GM23248 (cell line): ENCODE measurements around the gene TSPAN9. TPM values are rescaled to one million over a fixed set of nuclear protein-coding genes. Genes with fewer than 3 reads are reported as not detected.

Source experiments
- DNase-seq: peaks from one replicate; pipeline ENCODE4 v3.0.0-alpha.2; 2015
- H2AFZ ChIP-seq: fragments of 200-600 bp; sonication (generic); 2 replicates; pipeline ENCODE4 v1.6.1; 2016; ENCODE audit warnings: antibody characterized with exemption
- H3F3A ChIP-seq: fragments of 200-600 bp; sonication (generic); 2 replicates; pipeline ENCODE4 v1.6.1; 2016; ENCODE audit warnings: mild to moderate bottlenecking, antibody characterized with exemption, mixed run types; ENCODE audit not compliant: insufficient read depth
- H3K27ac ChIP-seq: fragments of 200-600 bp; sonication (generic); 2 replicates; pipeline ENCODE4 v1.5.1; 2016; ENCODE audit warnings: mild to moderate bottlenecking
- H3K27me3 ChIP-seq: fragments of 200-600 bp; sonication (generic); replicated peaks from 2 replicates; pipeline ENCODE4 v1.6.1; 2016; ENCODE audit warnings: mild to moderate bottlenecking; ENCODE audit not compliant: insufficient read depth
- H3K36me3 ChIP-seq: fragments of 200-600 bp; sonication (generic); 2 replicates; pipeline ENCODE4 v1.6.1; 2016; ENCODE audit warnings: low read depth, mild to moderate bottlenecking
- H3K4me1 ChIP-seq: fragments of 200-600 bp; sonication (generic); 2 replicates; pipeline ENCODE4 v1.6.1; 2016; ENCODE audit warnings: mild to moderate bottlenecking; ENCODE audit not compliant: insufficient read depth
- H3K4me2 ChIP-seq: fragments of 200-600 bp; sonication (generic); one replicate; pipeline ENCODE4 v1.6.1; 2016; ENCODE audit warnings: mild to moderate bottlenecking; ENCODE audit not compliant: unreplicated experiment
- H3K4me3 ChIP-seq: fragments of 200-600 bp; sonication (generic); 2 replicates; pipeline ENCODE4 v1.5.1; 2016; ENCODE audit warnings: mild to moderate bottlenecking
- H3K79me2 ChIP-seq: fragments of 200-600 bp; sonication (generic); 2 replicates; pipeline ENCODE4 v1.6.1; 2016; ENCODE audit warnings: mild to moderate bottlenecking; ENCODE audit not compliant: insufficient read depth
- H3K9ac ChIP-seq: fragments of 200-600 bp; sonication (generic); 2 replicates; pipeline ENCODE4 v1.6.1; 2016; ENCODE audit warnings: mild to moderate bottlenecking
- H3K9me2 ChIP-seq: fragments of 200-600 bp; sonication (generic); 2 replicates; pipeline ENCODE4 v1.6.1; 2016; ENCODE audit warnings: mixed run types, mild to moderate bottlenecking, moderate library complexity; ENCODE audit not compliant: insufficient read depth
- H3K9me3 ChIP-seq: fragments of 200-600 bp; sonication (generic); one replicate; pipeline ENCODE4 v1.6.1; 2017; ENCODE audit warnings: low read depth
- H4K20me1 ChIP-seq: fragments of 200-600 bp; sonication (generic); 2 replicates; pipeline ENCODE4 v1.6.0; 2016; ENCODE audit not compliant: insufficient read depth
- EZH2 ChIP-seq: fragments of 200-600 bp; sonication (generic); IDR thresholded peaks from 2 replicates; pipeline ENCODE4 v1.6.1; 2018; ENCODE audit warnings: antibody characterized with exemption, mild to moderate bottlenecking; ENCODE audit not compliant: insufficient read depth, poor library complexity, severe bottlenecking
- EZH2phosphoT487 ChIP-seq: fragments of 200-600 bp; sonication (generic); IDR thresholded peaks from 2 replicates; pipeline ENCODE4 v1.6.1; 2018; ENCODE audit warnings: antibody characterized with exemption, moderate library complexity, mild to moderate bottlenecking, low read depth; ENCODE audit not compliant: insufficient read depth
- WGBS, 2 experiments: methylation state at CpG; one replicate each; pipeline ENCODE4 v1.1.6; 2015 to 2017; ENCODE audit warnings: low lambda C conversion rate in 2 of 2, low coverage in 1 of 2; ENCODE audit errors: missing lambda C conversion rate in 2 of 2; 5-methylcytosine and 5-hydroxymethylcytosine counted together
- in situ Hi-C: fragments of 300-500 bp; cut with MboI; formaldehyde crosslinking; loops from 2 replicates; pipeline ENCODE4 v1.15.0; 2020
- polyA plus RNA-seq: library from polyadenylated mRNA; unstranded; fragments of >200 nt; fragmentation: Nextera tagmentation; extraction: Ambion mirVana; gene quantifications from 2 replicates; pipeline ENCODE4 v1.2.1, GENCODE V29; 2016
- total RNA-seq: library from RNA; depleted of rRNA; stranded (reverse); fragments of >200 nt; shearing (Covaris generic); gene quantifications from 2 replicates; pipeline ENCODE4 v1.2.3, GENCODE V29; 2014

Gene TSPAN9
- total and polyA plus RNA-seq, 2 experiments from 2014 or later, result 9.5 to 14.4 TPM

- Histone ChIP-seq H3K9ac (no peak overlapping the region), H3K9me2 (no peaks in the 10 kb centered on the region), H2AFZ (no peak overlapping the region), H3K4me2 (no peak overlapping the region), H3F3A (no peaks in the 10 kb centered on the region), H3K36me3 (no peaks in the 10 kb centered on the region), H3K9me3 (no peaks in the 10 kb centered on the region), H3K4me3 (no peak overlapping the region), H3K4me1 (no peaks in the 10 kb centered on the region), H3K79me2 (no peaks in the 10 kb centered on the region), H3K27ac (no peak overlapping the region), H3K27me3 (no peaks in the 10 kb centered on the region; the same call in 1 of the 2 replicates), H4K20me1 (no peaks in the 10 kb centered on the region)
- in situ Hi-C loops, result no loop called here
- WGBS, 2 experiments, result 81 to 82% methylated on average over 11 of the region's 11 CpGs
- no peak for TF ChIP-seq EZH2phosphoT487
- no peak for TF ChIP-seq EZH2
- no peak for DNase-seq
Measured at GRCh38 chr12:3049611-3050249, 27.4 kb upstream of the TSPAN9 start.

- H3K4me1 ChIP-seq, result no peaks in the 10 kb centered on the region
- H3K27ac ChIP-seq, result no peak overlapping the region
- H3K9me3 ChIP-seq, result no peaks in the 10 kb centered on the region
- no peak for DNase-seq
- WGBS, 2 experiments, result 86 to 87% methylated on average over 7 of the region's 7 CpGs
- H3K27me3 ChIP-seq, result peaks cover 12% of the 10 kb centered on the region
- H3F3A ChIP-seq, result no peaks in the 10 kb centered on the region
- H3K4me3 ChIP-seq, result no peak overlapping the region
- no peak overlapping the region for H3K9ac ChIP-seq
- no peaks in the 10 kb centered on the region for H3K79me2 ChIP-seq
- in situ Hi-C loops, result no loop called here
- no peaks in the 10 kb centered on the region for H4K20me1 ChIP-seq
- H3K9me2 ChIP-seq, result no peaks in the 10 kb centered on the region
- no peaks in the 10 kb centered on the region for H3K36me3 ChIP-seq
- TF ChIP-seq EZH2, result no peak
- no peak for TF ChIP-seq EZH2phosphoT487
- no peak overlapping the region for H3K4me2 ChIP-seq
- H2AFZ ChIP-seq, result no peak overlapping the region
Measured at GRCh38 chr12:3054374-3054773, 22.8 kb upstream of the TSPAN9 start.

DNA sequence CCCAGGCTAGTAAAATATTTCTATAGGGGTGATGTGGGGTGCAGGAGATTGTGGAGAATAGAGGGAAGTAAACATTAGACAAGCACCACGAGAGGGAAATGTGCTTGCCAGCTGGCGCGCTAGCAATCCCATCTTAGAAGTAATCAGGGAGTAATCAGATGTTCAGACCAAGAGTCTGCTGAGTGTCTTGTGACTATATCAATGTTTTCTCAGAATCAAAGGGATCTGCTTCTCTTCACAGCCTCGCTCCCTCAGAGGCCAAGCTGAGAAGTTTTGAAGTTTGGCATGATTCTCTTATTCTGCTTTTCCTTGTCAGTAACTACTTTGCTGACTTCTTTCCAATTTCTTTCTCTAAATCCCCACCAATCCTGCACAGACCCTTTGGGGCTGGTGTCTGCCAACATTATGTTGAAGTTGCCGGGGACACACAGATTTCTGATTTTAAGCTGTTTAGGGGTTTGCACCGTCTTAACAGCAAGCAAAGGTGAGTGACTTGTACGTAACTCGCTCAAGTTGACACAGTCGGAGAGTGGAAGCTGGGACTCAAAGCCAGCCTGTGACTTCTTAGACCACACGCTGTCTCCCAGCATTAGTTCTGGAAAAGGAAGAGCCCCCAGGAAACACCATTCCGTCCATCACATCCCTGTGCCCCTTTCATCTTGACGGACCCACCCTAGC lies 22.0 kb upstream of the TSPAN9 start:
- WGBS, 2 experiments, result 34 to 37% methylated on average over 12 of the region's 12 CpGs
- no peak for DNase-seq
- no peaks in the 10 kb centered on the region for H3K9me2 ChIP-seq
- no peak overlapping the region for H3K27ac ChIP-seq
- no peak overlapping the region for H3K4me2 ChIP-seq
- H4K20me1 ChIP-seq, result no peaks in the 10 kb centered on the region
- no peaks in the 10 kb centered on the region for H3F3A ChIP-seq
- no peaks in the 10 kb centered on the region for H3K79me2 ChIP-seq
- no peak overlapping the region for H2AFZ ChIP-seq
- no peak overlapping the region for H3K4me3 ChIP-seq
- H3K9ac ChIP-seq, result no peak overlapping the region
- in situ Hi-C loops, result no loop called here
- no peaks in the 10 kb centered on the region for H3K9me3 ChIP-seq
- no peaks in the 10 kb centered on the region for H3K4me1 ChIP-seq
- TF ChIP-seq EZH2phosphoT487 (no peak), EZH2 (no peak)
- H3K36me3 ChIP-seq, result no peaks in the 10 kb centered on the region
- peaks cover 12% of the 10 kb centered on the region for H3K27me3 ChIP-seq

DNA sequence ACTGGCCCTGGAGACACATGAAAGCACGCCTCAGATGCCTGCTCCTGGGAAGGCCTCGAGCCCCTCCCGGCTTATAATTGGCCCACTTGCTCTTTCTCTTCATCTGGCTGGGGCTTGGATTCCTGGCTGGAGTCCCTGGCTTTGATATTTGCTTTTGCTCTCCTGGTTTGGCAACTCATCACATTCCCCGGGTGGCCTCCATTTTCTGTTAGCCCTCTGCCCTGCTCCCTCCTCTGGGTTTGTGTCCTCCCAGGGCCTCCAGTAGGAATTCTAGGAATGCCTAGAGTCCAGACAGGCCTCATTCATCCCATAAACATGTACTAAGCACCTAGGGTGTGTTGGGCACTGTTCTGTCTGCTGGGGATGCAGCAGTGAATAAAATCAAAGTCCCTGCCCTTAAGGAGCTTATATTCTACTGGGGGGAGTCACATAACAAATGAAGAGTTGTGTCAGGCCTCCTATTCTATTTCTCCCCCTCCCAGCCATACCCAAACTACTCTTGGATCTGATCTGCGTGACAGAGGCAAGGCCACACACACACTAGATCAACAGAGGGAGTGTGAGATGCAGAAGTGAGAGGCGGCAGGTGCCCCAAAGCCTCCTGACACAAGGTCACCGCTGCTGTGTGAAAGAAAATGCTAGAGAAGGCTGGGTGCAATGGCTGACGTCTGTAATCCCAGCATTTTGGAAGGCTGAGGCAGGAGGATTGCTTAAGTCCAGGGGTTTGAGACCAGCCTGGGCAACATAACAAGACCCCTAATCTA lies 21.3 kb upstream of the TSPAN9 start:
- Histone ChIP-seq H2AFZ (no peak overlapping the region), H3K4me1 (0 out of 2 replicates have a peak, but pooled peaks cover 3% of the 10 kb centered on the region), H3K36me3 (no peaks in the 10 kb centered on the region), H3K27ac (no peak overlapping the region), H3K9ac (no peak overlapping the region), H3F3A (peaks cover 2% of the 10 kb centered on the region; the same call in 1 of the 2 replicates), H3K4me3 (no peak overlapping the region), H3K79me2 (no peaks in the 10 kb centered on the region), H3K4me2 (no peak overlapping the region), H3K9me3 (no peaks in the 10 kb centered on the region), H4K20me1 (no peaks in the 10 kb centered on the region), H3K9me2 (no peaks in the 10 kb centered on the region), H3K27me3 (peaks cover 12% of the 10 kb centered on the region)
- WGBS, 2 experiments, result 61 to 67% methylated on average over 8 of the region's 8 CpGs
- in situ Hi-C loops, result no loop called here
- no peak for DNase-seq
- no peak for TF ChIP-seq EZH2
- no peak for TF ChIP-seq EZH2phosphoT487
